GM13977 (cell line): ENCODE data around the gene KHDC4.

Experiments used
- DNase-seq: peaks from one replicate; pipeline ENCODE4 v3.0.0; 2012; ENCODE audit warnings: low spot score
- in situ Hi-C: fragments of 300-500 bp; cut with MboI; formaldehyde crosslinking; loops from one replicate; pipeline ENCODE4 v1.12.0; 2022; ENCODE audit warnings: low sequenced_read_pairs, low pct_unique_long_range_greater_than_20kb, mixed read lengths, inconsistent platforms; ENCODE audit not compliant: unreplicated experiment
- TF ChIP-seq, protein P1 (sequence below): IDR thresholded peaks from 2 replicates; pipeline ENCODE4 v1.5.1; 2012; ENCODE audit warnings: mild to moderate bottlenecking, control low read depth; ENCODE audit not compliant: insufficient read depth; ENCODE audit errors: extremely low read depth, missing control alignments

The KHDC4 gene

DNA sequence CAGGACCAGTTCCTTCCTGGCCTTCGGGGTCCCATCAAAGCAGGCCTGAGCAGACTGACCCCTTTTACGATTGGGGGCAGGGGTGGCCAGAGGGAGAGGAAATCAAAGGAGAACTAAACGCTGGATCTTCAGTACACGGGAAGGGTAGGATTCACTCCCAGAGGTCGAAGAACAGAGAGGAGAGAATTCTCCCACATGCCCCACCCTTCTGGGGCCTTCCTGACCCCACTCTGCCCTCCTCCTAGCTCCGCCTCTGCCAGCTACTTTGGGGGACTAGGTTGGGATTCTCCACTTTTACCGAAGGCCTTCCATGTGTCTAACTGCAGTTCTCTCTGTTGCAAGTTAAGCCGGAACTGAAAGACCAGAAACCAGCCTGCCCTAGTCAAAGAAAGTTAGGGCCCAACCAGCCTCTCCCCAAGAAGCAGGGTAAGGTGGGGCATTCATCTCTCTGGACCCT lies 44.8 kb upstream of the KHDC4 start:
- TF ChIP-seq, protein P1, sequence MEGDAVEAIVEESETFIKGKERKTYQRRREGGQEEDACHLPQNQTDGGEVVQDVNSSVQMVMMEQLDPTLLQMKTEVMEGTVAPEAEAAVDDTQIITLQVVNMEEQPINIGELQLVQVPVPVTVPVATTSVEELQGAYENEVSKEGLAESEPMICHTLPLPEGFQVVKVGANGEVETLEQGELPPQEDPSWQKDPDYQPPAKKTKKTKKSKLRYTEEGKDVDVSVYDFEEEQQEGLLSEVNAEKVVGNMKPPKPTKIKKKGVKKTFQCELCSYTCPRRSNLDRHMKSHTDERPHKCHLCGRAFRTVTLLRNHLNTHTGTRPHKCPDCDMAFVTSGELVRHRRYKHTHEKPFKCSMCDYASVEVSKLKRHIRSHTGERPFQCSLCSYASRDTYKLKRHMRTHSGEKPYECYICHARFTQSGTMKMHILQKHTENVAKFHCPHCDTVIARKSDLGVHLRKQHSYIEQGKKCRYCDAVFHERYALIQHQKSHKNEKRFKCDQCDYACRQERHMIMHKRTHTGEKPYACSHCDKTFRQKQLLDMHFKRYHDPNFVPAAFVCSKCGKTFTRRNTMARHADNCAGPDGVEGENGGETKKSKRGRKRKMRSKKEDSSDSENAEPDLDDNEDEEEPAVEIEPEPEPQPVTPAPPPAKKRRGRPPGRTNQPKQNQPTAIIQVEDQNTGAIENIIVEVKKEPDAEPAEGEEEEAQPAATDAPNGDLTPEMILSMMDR, result no peak
- peak; percentile 62 for DNase-seq
- in situ Hi-C loops, result no loop called here

DNA sequence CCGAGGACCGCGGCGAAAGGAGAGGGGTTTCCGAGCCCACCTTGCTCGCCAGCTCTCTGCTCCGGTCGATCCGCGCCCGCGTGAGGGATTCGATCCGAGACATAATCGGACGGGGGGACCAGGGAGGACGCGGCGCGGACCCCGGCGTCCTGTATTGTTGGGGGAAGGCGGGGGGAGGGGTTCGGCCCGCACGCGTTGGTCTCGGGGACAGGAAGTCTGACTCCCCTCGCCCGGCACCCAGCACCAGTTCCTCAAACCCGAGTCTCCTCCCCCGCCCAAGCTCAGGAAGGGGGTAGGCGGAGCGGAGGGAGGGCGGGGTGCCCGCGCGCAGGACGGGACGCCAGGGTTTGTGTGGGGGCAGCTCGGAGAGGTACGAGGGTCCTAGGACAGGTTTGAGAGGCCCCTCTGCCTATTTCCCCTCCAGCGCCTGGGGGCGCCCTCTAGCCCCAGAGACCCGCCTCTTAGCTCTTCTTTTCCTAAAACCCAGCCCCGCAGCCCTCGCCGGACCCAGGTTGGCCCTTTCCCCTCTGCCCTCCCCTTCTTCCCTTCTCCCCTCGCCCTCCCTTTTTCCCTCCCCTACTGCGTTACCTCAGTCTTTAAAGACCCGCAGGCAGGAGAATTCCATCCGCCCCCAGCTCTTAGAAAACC lies 44.2 kb upstream of the KHDC4 start, which contains the start of gene ARHGEF2:
Gene ARHGEF2, minus strand, starts transcription at position 223 of the 648 bp plus-strand sequence. Its CDS starts 120 bp downstream, at position 103.
- TF ChIP-seq, protein P1, result peak; percentile 52
- in situ Hi-C loops, result no loop called here
- DNase-seq, result peak; percentile 91

DNA sequence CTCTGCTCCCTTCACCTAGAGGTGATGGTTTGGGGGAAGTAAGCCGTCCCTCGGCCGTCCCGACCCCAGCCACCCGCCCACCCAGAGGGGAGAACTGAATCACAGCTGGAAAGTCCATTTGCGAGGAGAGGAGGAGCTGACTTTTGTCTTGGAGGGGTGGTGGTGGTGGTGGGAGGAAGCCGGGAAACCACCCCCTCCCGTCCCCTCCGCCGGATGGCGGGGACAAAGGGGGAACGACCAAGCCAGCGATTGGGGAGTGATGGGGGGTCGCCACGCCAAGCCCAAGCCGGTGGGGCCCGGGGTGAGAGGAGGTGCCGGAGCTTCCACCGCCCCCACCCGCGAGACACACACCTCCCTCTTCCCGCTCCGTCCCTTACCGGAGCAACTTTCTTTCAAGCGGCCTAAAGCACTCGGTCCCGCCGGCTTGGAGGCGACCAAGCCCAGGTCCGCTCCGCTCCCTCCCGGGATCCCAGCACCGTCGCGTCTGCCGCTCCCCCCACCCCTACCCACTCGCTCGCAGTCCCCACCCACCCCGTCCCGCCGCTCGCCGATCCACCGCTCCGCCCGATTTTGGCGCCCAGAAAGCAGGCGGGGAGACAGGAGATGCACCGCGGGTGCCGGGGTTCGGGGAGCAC lies 43.6 kb upstream of the KHDC4 start:
- peak; percentile 68 for DNase-seq
- TF ChIP-seq, protein P1, result no peak
- in situ Hi-C loops, result no loop called here

DNA sequence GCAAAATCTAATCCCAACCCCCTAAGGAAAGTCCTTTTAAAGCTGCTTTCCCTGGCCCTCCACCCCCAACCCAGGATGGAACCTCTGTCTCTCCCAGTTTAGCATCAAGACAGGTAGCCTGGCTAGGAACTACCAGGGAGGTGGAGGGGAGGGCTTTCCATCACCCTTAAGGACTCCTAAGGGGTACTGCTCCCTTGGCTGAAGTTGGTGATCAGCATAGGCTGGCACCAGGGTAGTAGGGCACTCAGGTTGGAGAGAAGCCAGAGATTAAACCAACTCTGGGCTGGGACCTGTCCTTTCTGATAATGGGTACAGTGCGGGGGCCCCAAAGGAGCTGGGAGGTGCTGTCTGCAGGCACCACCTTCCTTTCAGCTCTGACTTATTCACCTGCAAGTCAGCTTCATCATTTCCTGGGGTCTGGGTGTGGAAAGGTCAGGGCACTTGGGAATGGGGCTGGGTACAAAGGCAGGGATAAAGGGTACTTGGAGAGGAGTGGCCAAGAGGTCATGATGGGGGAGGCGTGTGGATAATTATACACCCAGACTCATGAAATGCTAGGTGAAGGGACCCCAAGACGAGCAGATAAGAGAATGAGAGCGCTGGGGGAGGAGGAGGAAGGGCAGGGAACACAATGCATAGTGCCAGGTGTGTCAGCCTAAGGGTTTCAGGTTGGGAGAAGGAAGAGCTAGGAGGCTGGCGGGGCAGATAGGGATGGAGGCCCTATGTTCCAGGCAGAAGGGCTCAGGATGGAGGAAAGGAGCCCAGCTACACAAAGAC lies 42.9 kb upstream of the KHDC4 start:
- DNase-seq, result no peak
- TF ChIP-seq, protein P1, result no peak
- in situ Hi-C loops, result no loop called here

DNA sequence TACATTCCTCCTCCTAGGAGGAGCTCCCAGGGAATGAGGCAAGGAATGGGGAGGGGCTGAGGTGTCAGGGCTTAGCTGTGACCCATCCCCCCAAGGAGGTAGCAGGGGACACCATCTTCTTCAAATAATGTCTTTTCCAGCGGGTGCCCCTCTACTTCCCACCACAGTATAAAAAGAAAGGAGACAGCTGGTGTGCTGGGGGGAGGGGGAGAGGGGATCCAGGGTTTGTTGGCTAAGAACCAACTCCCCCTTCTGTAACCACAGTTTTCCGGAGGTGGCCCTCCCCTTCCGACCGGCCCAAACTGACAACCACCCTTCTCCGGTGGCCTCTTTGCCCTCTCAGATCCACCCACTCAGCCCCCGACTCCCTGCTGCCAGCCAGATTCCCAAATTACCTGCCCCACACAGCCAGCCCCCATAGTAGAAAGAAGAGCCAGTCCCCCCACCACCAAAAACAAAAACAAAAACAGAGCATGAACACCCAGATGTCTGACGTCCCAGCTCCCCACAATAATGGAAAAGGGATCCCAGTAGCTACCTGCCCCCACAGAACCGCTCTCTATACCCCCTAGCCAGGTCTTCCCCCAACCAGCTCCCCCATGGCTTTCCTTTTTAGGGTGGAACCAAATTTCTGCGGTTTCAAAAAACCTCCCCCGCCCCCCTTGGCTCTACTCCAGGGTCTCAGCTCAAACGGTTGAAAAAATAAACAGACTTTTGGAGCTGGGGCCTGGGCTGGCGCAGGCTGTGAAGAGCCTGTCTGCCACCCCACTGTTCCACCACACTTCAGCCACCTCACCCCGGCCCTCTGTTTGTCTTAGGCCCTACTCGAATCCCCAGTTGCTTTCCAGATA lies 42.1 kb upstream of the KHDC4 start:
- DNase-seq, result peak; percentile 59
- in situ Hi-C loops, result no loop called here
- TF ChIP-seq, protein P1, result no peak
